HG02763 (cell line): Measurements from ENCODE around the gene RTP5.
"Not testable (repeated sequence)": the region's sequence is repeated elsewhere in the genome, so short reads cannot be mapped to it uniquely, and the experiment has no call there.

Source experiments
- ATAC-seq: cut with Tn5 transposase; IDR thresholded peaks from one replicate; pipeline ENCODE4 v1.9.1; 2021; ENCODE audit warnings: mild to moderate bottlenecking, moderate library complexity; ENCODE audit not compliant: unreplicated experiment

Gene RTP5

DNA sequence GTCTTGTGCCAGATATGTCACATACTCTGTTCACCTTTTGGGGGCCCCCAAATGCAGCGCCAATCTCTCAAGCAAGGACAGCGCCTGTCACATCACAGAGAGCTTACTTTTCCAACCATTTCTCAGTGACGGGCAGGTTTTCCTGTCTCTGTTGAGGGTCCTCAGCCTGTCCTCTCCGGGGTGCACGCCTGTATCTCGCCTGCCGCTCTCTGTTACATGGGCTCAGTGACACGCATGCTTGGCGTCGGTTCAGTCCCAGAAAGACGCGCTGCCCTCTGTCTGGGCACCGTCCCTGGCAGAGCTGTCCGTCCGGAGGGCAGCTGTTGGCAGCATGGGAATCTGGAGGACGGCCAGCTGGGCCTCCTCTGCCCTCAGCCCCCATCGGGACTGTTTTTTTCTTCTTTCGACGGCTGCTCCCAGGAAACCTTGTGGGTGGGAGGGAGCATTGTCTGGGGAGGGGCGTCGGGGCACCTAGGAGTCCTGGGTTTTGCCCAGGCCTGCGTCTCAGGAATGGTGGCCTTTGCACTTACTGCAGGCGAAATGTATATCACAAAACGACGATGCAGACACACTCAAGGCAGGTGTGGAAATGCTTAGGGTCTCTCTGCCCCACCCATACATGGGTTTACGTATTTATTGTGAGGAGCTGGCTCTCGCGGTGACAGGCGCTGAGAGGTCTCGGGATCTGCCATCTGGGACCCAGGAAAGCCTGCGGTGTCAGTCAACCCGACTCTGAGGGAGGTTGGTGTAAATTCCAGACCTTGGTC lies 30.9 kb downstream of the RTP5 start:
- ATAC-seq: no peak

DNA sequence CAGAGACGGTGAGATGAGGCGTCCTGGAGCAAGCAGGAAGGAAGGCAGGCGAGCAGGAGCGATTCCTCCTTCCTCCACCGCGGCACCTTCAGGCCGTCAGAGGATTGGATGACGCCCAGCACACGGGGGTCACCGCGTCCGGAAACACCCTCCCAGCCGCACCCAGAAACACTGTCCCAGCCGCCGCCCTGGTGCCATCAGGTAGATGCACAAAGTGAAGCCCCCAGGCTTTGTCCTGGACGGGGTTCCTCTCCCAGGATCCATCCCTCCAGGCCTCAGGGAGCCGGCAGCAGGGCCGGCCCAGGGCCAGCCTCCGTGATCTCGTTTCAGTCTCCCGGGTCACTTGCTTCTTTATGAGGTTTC lies 31.5 kb downstream of the RTP5 start:
- ATAC-seq: no peak

DNA sequence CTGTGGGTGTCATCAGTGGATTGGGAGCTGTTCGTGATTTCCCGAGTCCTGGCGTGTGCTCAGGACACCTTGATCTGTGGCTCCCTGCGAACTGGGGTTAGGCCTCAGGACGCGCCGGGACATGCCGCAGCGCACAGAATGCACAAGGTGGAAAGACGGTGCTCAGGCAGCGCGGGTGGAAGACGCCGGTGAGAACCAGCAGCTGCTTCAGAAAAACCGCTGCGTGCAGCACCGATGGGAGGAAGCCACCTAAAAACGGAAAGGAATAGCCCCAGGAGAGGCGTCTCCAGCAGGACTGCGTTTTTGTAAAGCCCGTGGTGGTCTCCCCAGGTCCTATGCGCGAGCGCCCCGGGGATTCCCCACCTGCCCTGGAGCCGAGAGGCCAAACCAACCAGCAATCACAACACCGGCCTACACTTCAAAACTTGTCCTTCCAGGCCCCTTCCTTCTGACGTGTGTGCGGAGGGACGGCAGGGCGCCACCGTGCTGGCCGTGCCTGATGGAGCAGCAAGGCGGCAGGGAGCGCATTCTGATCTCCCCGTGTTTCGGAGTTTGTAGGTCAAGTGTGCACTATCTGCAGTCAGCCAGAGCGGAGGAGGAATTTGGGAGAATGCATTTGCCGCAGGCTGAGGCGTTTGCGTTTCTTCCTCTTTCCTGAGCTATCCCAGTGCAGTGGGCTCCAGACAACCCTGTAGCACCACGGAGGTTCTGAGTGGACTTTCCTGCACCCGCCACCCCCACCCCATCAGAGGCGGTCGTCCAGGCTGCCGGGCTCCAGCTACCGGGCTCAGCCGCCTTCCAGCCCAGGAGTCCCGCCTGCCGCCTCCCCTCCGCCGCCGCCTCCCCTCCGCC lies 32.2 kb downstream of the RTP5 start:
- ATAC-seq: no peak

DNA sequence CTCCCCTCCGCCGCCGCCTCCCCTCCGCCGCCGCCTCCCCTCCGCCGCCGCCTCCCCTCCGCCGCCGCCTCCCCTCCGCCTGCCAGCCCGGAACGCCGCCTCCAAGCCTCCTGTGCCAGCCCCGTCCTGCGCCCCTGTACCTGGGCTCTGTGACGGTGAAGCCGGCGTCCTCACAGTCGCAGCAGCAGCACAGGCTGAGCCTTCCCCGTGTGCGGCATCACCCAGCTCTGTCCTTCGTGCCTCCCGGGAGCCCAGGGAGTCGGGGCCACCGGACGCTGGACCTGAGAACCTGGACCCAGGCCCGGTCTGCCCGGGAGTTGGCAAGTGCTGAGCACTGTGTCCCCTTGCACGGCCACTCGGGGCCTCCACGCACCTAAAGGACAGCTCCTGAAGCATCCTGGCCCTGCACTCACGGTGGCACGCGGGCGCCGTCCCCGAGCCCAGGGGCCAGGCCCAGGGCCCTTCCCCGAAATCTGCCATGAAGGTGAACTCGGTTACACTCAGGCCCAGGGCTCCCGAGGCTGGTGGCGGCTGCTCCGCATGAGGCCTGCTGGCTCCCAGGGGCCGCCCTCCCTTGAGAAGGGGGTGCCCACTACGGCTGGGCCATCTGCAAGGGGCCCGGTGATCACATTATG lies 32.9 kb downstream of the RTP5 start:
- ATAC-seq: no peak

DNA sequence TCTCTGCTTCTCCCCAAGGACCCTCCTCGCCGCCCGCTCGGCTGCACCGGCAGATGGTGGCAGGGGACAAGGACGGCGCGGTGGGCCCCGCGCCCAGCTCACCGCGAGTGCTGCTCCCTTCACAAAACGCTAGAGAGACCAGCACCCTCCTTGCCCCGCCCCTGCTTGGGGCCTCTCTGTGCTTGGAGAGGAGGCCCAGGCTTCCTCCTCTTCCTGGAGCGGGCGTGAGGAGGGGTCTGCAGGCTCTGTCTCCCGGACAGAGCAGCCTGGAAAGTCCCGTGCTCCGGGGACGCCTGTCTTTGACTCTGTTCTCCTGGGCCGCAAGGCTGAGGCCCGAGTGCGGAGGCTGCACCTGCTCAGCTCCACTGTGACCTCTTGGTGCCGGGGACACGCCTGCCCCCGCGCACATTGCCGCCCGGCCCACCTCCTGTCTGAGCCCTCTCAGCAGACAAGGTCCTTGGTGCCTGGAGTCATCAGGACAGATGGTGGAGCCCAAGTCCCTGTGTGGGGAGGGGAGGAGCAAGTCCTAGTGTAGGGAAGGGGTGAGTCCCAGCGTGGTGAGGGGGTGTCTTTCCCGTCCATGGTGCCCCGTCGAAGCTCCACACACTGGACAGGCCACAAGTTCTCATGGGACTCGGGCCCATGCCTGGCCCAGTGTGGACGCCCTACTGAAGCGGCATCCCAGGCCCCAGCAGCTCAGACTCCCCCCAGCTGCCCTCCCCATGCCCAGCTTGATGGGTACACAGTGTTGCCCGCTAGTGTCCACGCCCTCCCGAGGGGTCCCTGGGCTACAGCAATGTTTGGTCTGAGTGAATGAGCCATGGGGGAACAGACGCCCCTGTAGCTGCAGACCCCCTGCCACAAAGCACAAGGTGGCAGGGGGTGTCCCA lies 33.8 kb downstream of the RTP5 start:
- no peak for ATAC-seq

DNA sequence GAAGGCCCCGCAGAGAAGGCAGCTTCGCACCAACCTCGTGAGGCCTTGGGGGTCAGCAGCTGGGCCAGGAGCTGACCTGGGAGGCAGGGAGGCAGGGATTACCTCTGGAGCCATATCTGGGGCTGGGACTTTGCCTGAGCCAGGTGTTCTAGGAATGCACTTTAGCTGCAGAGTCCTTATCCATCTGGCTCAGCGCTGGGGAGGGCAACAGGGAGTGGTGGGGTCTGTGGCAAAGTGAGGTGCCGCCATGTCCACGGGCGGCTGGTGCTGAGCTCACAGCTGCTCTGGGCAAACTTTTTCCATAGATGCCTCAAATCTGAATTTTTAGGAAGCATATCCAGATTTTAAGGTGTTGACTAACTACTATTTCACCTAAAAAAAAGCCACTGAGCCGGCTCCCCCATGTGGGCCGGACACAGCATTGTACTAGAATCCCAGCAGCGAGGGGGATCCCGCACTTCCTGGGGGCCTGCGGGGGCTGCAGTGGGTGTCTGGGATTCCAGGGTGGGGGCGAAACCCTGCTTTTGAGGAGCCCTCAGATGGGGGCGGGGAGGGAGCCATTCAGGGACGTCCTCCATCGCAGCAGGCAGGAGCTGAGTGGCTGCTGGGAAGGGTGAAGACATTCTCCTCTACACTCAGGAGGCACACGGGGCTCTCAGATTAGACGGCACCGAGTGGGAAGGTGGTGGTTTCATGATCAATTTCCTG lies 34.6 kb downstream of the RTP5 start:
- ATAC-seq: no peak

DNA sequence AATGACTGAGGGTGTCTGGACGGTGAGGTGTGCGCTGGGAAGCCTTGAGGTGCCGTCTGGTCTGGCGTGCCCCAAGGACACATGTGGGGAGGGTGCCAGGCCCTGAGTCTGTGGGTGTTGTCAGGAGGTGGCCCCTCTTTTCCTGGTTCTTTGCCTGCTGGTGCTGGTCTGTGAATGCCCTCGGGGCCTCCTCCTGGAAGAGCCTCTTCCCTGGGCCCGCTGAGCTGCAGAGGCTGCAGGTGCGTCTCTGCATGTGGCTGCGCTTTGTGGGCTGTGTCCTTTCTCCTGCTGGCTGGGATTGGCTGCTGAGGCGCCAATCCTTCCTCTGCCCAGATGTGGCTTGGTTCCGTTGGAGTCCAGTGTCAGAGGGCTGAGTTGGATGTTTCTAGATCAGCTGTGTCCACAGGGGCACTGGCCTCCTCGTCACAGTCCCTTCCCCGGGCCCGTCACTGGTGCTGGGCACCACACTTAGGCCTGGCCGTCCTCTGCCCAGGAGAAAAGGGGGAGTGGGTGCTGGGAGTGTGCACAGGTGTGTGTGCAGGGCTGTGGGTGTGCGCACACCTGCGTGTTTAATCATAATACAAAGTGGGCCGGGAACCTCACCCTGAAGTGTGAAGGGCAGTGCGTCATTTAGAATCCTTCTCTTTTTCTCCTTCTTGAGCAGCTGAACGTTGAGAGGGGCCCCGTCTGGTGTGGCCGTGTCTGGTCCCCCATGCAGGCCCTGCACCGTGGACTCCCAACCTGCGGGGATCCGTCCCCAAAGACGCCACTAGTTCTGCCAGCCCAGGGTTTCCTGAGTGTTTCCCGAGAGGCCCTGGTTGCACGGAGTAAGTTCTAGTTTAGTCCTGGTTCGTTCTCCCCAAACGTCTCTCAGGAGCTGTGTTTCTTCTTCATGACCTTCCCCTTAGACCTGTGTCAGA lies 35.5 kb downstream of the RTP5 start:
- ATAC-seq: no peak

DNA sequence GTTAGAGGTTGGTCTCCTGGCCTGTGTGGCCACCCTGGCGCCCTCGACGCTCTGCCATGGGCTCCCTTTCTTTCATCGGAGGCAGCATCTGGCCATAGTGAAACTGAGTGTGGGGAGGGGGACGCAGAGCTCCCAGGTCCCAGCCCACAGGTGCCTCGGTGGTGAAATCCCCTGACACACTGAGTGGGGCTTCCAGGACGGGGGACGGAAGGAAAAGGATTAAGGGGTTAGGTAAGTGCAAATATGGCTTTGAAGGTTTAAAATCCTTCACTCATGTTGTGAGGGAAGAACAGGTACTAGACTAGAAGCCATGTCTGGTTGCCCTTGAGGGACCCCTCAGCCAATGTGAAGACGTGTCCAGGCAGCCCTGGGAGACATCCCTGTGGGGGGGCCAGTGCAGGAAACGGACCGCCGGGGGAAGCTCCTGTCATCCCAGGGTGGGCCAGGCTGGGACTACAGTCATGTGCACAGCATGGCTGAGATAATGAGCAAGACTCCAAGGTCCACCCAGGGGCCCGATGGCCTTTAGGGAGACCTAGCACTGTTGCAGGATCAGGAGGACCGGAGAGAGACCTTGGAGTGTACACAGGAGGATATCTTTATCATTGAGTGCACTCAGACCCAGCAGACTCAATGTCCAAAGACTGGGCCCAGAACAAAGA lies 36.3 kb downstream of the RTP5 start:
- ATAC-seq: no peak

DNA sequence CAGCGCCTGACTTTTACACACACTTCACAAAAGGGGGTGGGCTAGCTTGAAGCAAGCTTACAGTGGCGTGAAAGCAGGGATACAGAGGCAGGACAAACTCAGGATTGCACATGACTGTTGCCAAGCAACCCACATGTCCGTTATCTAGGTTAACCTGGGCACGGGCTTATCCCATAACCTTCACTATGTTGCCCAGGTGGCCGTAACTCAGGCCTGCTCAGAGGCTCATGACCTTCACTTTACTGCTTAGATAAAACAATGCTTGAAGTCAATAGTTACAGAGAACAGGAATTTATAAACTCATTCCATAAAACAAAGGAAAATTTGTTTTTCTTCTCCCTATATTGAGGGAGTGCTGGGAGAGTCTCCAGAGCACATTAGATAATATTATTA lies 36.8 kb downstream of the RTP5 start:
- not testable (repeated sequence) for ATAC-seq

DNA sequence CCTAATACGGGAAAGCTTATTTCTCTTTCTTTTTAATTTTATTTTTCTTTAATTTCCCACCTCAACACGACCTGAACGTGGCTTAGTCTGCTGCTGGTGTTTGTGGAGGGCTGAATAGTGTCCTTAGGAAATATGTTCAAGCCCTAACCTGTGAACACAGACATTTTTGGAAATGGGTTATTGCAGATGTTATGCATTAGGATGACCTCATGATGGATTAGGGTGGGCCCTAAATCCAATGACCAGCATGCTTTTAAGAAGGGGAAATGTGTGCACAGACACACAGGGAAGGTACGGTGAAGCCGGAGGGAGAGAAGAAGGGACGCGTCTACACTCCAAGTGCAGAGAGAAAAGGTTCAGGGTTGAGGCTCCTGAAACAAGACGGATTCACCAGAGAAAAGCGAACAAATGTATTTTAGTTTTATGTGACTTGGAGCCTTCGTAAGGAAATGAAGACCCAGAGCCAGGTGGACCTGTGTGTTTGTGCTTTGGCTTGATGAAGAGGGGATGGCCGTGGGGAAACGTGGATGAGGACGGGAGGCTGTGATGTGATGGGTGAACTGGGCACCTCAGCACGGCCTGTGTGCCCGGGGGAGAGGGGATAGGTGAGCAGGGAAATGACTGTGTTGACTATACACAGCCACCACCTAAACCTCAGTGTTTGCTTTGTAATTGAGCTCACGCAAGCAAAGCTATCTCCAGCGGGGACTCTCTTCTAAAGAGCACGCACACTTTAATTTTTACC lies 37.5 kb downstream of the RTP5 start:
- ATAC-seq: no peak

DNA sequence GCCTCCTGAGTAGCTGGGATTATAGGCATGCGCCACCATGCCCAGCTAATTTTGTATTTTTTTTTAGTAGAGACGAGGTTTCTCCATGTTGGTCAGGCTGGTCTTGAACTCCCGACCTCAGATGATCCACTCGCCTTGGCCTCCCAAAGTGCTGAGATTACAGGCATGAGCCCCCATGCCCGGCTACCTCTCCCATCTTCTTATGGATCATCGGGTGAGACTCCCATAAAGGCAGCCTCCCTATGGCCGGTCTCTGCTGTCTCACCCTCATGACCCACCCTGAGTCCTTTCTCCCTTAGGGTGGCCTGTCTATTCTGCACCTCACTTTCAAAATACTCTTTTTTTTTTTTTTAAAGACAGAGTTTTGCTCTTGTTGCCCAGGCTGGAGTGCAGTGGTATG lies 38.3 kb downstream of the RTP5 start:
- ATAC-seq: not testable (repeated sequence)

DNA sequence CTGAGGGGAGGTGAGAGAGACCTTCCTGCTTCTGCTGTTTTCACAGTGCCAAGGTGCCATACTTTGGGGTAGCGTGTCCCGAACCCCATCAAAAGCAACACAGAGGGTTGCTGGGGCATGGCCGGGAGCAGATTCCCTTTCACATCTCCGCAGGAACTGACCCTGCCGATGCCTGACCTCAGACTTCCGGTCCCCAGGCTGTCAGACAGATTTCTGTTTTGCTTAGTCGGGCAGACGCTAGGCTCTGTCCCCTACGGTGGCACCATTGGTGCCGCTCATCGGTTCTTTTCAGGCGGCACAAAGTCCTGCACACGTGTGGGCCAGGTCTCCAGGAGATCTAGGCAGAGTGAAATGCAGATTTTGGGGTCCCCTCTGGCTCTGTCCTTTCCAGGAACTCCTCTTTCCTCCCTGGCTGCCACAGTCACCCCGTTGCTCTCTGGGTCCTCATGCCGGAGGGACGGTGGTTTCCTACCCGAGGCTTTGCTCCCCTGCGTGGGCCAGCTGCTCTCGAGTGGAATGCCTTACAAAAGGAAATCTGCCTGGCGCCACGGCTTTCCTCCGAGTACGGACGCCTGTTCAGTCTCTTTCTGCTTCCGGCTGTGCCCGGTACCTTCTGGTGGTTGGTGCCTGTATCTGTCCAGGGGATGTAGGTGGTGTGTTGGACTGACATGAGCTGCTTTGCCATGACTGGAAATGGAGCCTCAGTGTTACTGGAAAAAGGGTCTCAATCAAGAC lies 39.3 kb downstream of the RTP5 start:
- ATAC-seq: no peak

DNA sequence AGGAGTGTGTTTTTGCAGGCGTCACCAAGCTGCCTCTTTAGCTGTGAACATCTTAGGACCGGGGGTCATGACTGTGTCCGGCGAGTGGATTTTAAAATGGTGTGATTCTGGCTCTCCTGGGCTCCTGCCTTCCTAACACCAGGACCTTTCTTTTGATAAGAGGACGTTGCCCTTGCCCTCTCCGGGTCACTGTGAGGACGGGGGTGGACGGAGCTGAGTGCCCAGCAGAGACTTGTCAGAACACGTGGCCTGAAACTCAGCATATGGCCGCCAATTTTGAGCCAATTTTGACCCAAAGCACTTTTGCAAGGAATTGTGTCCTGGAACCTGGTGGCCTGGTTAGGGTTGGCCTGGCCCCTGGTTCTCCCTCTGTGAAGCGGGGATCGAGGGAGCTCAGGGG lies 40.2 kb downstream of the RTP5 start:
- no peak for ATAC-seq

DNA sequence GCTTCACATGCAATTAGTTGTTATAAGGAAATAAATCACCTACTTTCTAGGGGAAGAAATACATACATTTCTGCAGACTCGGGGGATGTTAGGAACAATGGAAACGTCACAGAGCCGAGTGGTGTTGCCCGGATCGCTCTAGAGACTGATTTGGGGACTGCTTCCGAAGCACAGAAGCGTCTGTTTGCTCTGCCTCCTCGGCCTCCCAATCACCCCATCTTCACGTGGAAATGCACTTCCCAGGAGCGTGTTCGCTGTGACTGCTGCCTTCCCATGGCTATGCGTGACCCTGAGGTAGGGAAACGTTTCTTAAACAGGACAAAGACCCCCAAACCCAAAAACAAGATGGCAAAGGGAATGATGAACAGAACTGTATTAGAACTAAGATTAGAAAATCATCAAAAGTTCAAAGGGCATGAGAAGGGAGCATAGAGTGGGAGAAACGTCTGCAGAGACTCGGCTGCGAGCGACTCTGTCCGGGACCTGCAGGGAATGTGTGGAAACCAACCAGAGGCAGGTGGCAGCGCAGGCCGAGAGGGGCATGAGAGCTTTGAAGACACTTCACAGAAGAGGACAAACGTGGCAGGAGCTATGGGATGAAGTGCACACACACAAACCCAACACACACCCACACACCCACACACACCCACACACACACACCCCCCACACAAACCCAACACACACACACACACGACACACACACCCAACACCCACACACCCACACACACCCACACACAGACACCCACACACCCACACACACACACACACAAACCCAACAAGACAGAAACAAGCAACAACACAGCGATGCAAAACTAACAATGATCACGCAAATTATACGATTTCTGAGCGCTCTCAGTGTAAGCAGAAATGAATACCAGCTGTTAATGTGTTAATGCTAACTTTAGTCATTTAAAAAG lies 41.3 kb downstream of the RTP5 start:
- ATAC-seq: no peak

DNA sequence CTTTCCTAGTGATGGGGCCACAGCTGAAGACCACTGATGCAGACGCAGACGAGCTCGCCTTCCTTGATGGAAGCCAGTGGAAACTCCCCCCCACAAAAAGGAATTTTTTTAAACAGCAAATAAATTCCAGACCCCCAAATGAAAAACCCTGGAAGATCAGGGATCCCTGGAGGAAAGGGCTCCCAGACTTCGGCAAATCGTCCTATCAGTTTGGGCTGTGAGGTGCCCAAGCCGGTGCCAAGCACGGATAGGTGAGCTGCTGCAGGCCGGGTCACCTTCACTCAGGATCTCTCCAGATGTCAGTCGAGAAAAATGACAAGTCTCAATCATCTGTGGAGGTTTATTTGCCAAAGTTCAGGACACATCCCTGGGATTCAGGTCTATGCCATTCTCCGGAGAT lies 42.0 kb downstream of the RTP5 start:
- ATAC-seq: no peak

DNA sequence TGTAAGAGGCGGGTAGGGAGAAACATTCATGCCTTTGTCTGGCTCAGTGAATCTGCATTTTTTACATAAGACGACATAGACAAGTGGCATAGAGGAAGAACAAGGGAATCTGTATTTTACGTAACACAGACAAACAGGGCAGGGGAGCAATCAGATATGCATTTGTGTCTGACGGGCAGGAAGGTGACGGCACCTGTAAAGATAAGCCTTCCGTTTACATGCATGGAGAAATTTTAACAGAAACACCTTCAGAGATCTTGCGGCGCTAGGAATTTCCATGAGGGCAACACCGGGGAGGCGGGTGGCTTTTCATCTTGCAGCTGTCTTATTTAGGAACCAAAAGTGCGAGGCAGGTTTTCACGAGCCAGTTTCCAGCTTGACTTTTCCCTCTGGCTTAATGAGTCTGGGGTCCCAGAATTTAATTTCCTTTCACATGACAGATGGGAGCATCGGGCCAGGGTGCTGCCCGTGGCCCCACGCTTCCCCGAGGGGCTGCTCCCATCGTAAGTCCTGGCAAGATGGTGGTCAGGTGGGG lies 42.6 kb downstream of the RTP5 start:
- no peak for ATAC-seq
